ENCODE measurements around the gene CTNNBL1.

Gene CTNNBL1

GRCh38 chr20:37839432-37839827 lies 145.6 kb downstream of the CTNNBL1 start:
- TF ChIP-seq CTCF (IDR thresholded peaks at IDR 0.05; ENCODE audit: borderline replicate concordance, control extremely low read depth, extremely low read depth, insufficient read depth, missing control alignments), result no peak
- no peak for DNase-seq (ENCODE audit: low spot score)
- in situ Hi-C loops (cut with MboI; ENCODE audit: low sequenced_read_pairs, unreplicated experiment), result no loop called here

- DNase-seq (ENCODE audit: low spot score), result no peak
- in situ Hi-C loops (cut with MboI; ENCODE audit: low sequenced_read_pairs, unreplicated experiment), result no loop called here
- TF ChIP-seq CTCF (IDR thresholded peaks at IDR 0.05; ENCODE audit: borderline replicate concordance, control extremely low read depth, extremely low read depth, insufficient read depth, missing control alignments), result no peak
Observed at GRCh38 chr20:37839955-37840354, 146.1 kb downstream of the CTNNBL1 start.

GRCh38 chr20:37841389-37841788 lies 147.6 kb downstream of the CTNNBL1 start:
- no peak for TF ChIP-seq CTCF (IDR thresholded peaks at IDR 0.05; ENCODE audit: borderline replicate concordance, control extremely low read depth, extremely low read depth, insufficient read depth, missing control alignments)
- in situ Hi-C loops (cut with MboI; ENCODE audit: low sequenced_read_pairs, unreplicated experiment), result no loop called here

GRCh38 chr20:37841971-37842370 lies 148.1 kb downstream of the CTNNBL1 start:
- no peak for TF ChIP-seq CTCF (IDR thresholded peaks at IDR 0.05; ENCODE audit: borderline replicate concordance, control extremely low read depth, extremely low read depth, insufficient read depth, missing control alignments)
- no peak for DNase-seq (ENCODE audit: low spot score)
- in situ Hi-C loops (cut with MboI; ENCODE audit: low sequenced_read_pairs, unreplicated experiment), result no loop called here

More at GRCh38 chr20:37841389-37841788, 147.6 kb downstream of the CTNNBL1 start:
- no peak for DNase-seq (ENCODE audit: low spot score)

GRCh38 chr20:37845241-37845681 lies 151.4 kb downstream of the CTNNBL1 start:
- in situ Hi-C loops (cut with MboI; ENCODE audit: low sequenced_read_pairs, unreplicated experiment), result no loop called here
- no peak for DNase-seq (ENCODE audit: low spot score)
- no peak for TF ChIP-seq CTCF (IDR thresholded peaks at IDR 0.05; ENCODE audit: borderline replicate concordance, control extremely low read depth, extremely low read depth, insufficient read depth, missing control alignments)

GRCh38 chr20:37845878-37846277 lies 152.0 kb downstream of the CTNNBL1 start:
- in situ Hi-C loops (cut with MboI; ENCODE audit: low sequenced_read_pairs, unreplicated experiment), result no loop called here
- no peak for DNase-seq (ENCODE audit: low spot score)

More at GRCh38 chr20:37845878-37846277, 152.0 kb downstream of the CTNNBL1 start:
- TF ChIP-seq CTCF (IDR thresholded peaks at IDR 0.05; ENCODE audit: borderline replicate concordance, control extremely low read depth, extremely low read depth, insufficient read depth, missing control alignments), result no peak

Data from GM13976 (cell line).